GM12801 (cell line): ENCODE results near the gene FLRT1.

ENCODE experiments used
- TF ChIP-seq, protein P1 (sequence below): IDR thresholded peaks from one replicate; pipeline ENCODE4 v1.5.1; 2011; ENCODE audit warnings: control low read depth; ENCODE audit not compliant: insufficient read length; ENCODE audit errors: extremely low read depth

FLRT1 gene

DNA sequence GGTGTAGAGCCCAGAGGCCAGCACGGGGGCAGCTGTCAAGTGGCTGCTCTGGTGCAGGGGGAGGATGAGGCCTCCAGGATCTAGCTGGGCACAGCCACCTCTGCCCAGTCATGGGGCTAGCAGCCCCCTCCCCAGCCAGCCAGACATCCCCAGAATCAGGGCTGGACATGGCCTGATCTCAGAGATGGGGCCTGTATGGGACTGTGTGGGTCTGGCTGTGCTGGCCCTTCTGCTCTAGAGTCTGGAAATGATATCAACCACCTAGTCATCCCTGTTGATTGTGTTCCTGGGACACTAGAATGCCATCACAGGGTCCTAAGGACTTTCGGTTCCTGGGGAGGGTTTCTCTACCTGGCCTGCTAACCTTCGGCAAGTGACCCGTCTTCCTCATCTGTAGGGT, 2.8 kb downstream of the FLRT1 start:
- TF ChIP-seq, protein P1, sequence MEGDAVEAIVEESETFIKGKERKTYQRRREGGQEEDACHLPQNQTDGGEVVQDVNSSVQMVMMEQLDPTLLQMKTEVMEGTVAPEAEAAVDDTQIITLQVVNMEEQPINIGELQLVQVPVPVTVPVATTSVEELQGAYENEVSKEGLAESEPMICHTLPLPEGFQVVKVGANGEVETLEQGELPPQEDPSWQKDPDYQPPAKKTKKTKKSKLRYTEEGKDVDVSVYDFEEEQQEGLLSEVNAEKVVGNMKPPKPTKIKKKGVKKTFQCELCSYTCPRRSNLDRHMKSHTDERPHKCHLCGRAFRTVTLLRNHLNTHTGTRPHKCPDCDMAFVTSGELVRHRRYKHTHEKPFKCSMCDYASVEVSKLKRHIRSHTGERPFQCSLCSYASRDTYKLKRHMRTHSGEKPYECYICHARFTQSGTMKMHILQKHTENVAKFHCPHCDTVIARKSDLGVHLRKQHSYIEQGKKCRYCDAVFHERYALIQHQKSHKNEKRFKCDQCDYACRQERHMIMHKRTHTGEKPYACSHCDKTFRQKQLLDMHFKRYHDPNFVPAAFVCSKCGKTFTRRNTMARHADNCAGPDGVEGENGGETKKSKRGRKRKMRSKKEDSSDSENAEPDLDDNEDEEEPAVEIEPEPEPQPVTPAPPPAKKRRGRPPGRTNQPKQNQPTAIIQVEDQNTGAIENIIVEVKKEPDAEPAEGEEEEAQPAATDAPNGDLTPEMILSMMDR: no peak

DNA sequence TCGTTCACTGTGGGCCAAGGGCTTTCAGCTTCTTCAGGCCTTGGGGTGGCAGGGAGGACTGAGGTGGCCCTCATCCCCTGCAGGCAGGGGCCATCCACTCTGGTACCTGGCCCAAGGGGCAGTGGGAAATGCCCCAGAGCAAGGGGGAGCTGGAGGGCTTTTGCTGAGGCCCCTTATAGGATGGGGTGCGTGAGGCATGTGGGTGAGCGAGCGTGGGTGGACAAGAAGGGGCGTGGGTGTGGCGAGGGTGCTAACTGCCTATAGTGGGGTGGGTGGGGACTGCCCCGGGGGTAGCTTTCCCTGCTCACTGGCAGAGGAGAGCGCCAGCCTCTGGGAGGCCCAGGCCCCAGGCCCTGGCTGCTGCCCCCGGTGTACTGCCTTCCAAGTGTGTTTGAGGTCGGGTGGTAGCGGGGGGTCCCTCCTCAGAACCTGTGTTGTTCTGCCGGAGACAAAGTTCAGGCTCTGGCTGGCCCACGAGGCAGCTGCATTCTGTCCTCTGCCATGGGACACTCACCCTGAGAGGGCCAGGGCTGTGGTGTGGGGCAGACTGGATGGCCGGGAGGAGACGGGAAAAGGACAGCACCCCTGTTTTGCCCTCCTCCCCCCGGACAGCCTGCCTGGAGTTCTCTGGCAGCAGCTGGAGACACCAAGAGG, 3.4 kb downstream of the FLRT1 start:
- TF ChIP-seq, protein P1: no peak

DNA sequence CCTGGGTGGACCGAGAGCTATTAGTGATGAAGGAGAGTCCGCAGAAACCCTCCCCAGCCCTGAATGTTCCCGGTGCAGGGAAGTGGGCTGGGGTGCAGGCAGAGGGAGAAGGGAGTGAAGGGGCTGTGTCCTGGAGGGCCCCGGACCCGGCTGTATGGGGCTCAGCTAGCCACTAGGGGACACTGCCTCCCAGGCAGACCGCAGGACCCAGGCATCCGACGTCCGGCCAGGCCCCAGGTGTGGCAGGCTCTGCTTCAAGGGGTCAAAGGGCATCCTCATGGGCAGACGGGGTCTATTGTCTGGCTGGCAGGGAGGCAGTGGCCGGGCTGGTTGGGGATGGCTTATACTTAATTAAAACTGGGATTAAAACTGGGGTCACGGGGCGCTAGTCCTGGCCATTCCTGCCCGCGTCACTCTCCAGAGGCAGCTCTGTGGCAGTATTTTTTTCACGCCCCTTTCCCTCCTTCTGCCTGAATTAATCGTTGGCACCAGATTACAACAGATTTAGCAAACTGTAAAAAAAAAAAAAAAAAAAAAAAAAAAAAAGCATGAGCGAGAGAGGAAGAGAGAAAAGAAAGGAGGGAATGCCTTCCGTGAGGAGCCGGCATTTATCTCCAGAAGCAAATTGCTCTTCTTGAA, 5.1 kb downstream of the FLRT1 start:
- TF ChIP-seq, protein P1: no peak

DNA sequence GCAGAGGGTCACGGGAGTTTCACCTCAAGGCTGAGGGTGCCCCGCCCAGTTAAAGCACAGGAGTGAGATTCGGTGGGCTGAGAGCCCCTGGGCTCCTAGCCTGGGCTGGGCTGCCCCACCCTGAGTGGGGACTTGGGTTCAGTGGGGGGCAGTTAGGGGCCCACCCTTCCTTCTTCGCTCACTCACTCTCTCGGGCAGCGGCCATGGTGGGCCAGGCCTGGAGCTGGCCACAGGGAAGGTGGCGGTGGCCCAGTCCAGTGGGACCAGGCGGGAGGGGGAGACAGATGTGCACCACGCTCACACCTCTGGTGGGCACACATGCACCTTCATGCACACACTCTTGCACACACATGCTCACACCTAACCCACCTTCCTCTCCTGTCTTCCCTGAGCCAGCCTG, 6.1 kb downstream of the FLRT1 start:
- TF ChIP-seq, protein P1: no peak

DNA sequence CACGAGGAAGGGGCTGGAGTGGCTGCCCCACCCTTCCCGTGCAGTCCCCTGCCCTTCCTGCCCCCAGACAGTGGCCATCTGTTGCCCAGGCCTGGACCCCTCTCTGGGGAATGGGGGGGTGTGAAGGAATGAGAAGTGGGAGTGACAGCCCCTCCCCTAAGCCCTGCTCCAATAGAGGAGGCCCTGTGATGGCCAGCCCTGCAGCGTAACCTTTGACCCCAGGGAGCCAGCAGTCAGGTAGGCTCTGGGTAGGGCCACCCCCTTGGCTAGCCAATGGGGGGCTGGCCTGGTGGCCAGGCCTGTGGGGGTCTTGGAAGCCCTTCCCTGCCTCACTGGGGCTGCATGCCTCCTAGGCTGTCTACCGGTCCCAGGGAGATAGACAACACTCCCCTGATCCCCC, 6.6 kb downstream of the FLRT1 start:
- TF ChIP-seq, protein P1: no peak

DNA sequence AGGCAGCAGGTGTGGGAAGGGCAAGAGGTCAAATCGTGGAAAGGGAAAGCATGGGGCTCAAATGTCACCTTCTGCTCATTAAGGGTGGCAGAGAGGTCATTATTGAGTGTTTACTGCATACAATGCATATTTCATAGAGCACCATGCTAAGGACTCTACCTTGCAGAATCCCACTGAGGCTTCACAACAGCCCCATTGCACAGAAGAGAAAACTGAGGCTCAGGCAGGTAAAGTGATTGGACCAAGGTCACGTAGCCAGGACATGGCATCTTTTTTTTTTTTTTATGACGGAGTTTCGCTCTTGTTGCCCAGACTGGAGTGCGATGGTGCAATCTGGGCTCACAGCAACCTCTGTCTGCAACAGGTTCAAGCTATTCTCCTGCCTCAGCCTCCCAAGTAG, 7.8 kb downstream of the FLRT1 start:
- TF ChIP-seq, protein P1: no peak

DNA sequence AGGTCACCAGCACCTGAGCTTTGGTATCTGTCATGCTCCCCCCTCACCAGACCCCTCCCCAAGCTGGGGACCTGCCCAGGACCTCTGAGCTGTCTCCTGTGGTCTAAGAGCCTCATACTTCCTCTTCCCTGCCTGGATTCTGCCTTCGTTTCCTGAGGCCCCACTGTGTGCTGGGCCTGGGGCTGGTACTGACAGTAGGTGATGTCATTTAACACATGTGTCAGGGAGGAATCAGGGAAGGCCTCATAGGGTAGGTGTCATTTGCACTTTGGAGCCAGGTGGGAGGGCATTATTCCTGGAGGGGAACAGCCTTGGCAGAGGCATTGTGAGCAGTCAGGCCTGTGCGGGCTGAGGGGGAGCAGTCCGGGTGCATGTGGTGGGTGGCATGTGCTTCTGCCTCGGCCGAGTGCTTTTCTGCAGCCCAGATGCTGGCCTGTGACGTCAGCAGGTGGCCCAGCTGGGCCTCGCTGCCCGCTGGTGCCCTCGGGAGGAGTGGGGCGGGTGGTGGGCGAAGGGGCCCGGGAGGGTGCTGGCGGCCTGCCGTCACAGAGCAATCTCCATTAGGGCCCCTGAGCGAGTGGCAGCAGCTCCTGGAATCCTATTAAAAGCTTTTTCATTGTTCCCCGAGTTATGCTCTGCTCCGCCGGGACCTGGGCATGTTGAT, 9.1 kb downstream of the FLRT1 start:
- TF ChIP-seq, protein P1: no peak
